NCI-H748 (cell line): ENCODE measurements around the gene DHTKD1.
"Not testable (repeated sequence)": the region's sequence is repeated elsewhere in the genome, so short reads cannot be mapped to it uniquely, and the experiment has no call there.

Source experiments
- DNase-seq: peaks from one replicate; lab custom pipeline; 2025; ENCODE audit not compliant: unreplicated experiment; lab: John Stamatoyannopoulos, UW

DHTKD1 gene

DNA sequence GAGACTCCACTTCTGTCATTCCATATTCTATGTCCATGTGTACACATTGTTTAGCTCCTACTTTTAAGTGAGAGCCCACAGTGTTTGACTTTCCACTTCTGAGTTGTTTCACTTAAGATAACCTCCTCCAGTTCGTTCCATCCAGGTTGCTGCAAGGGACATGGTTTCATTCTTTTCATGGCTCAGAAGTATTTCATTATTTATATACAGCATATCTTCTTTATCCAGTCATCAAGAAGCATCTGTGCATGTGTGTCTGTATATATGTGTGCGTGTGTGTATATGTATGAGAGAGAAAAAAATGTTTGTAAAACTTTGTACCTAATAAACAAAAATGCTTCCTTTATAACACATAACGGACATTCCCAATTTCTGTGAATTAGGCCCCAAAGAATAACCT lies 66.9 kb downstream of the DHTKD1 start:
- DNase-seq: no peak

DNA sequence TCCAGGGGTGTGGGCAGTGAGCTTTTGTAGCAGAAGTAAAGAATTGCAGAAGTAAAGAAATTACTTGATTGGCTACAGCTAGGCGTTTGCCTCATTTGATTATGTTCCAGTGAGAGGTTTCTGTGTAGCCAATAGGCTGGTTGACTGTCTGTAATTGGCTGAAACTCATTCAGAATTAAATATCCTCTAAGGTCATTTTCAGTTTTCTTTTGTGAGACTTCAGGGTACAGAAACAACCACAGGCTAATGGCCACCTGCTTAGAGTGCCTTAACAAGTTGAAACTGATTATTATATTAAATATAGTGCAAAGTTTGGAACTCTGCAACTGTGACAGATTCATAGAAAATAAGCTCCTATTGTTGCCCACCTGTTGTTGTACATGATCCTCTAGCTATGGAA lies 71.3 kb downstream of the DHTKD1 start:
- DNase-seq: no peak

DNA sequence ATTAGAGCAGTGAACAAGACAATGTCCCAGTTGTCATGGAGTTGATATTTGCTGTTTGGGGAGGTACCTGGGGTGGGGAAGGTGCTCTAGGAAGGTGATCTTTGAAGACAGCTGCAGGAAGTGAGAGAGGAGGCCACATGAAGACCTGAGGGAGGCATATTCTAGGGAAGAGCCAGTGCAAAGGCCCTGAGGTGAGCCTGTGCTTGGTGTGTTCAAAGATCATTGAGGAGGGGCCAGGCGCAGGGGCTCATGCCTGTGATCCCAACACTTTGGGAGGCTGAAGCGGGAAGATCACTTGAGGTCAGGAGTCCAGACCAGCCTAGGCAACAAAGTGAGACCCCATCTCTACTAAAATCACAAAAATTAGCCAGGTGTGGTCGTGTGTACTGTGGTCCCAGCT lies 75.8 kb downstream of the DHTKD1 start:
- DNase-seq: no peak

DNA sequence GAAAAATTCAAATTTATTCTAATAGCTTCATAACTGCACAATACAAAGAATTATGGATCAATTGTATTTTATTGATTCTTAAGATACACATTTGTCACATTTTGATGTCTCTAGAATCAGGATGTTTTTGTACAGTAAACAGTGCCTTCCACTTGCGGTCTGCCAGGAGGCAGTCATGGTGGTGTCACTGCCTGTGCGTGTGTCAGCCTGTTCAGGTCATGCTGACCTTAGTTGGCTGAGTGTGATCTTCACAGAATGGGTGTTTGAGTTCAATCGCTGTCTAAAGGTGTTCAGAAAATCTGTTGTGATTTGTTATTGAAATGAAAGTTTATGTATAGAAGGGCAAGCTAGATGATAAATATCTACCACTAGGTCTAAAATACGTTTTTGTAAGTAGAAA lies 81.4 kb downstream of the DHTKD1 start:
- no peak for DNase-seq

DNA sequence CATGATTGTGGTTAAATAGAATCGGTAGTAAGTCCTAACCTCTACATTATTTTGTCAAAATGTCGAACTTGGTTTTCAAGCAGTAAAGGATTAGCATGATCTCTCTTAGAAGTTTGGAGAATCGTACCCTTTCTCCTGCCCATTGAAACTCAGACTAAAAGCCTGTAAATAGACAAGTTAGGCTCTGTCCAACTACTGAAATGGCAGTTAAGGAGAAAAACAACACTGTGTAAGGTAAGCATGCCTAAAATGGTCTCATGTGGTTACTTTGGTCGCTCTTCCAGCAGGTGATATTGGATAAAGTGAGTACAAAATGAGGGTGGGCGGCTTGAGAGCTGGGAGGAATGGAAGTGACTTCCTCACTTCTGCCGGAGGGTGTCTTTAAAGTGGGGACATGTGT lies 85.8 kb downstream of the DHTKD1 start:
- DNase-seq: no peak

DNA sequence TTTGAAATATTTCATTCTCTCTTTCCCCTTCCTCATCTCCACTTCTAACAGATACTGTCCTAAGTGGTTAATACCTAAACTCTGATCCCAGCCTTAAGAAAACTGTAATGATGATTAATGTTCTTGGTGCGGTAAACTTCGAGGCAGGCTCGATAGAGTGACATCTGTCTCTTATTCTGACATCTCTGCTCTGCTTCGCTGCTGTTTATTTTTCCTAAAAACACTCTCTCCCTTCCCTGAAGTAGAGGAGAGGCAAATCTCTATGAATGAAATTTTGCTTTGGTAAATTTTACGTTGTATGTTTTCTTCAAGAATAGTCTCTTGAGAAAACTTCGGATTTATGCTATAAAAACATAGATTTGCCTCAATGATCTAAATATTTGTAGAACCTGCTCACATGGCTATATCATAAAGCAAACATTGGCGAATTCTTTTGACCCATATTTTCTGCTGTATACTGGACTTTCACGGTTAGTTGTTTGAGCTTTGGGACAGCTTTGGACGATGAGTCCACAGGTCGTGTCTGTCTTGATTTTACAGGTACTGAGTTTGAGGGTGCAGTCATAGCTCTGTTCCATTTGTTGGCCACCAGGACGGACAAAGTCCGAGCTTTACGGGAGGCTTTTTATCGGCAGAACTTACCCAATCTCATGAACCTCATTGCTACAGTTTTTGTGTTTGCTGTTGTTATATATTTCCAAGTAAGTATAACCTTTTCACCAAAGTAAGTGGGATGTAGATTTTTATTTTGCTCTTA lies 87.8 kb downstream of the DHTKD1 start:
- no peak for DNase-seq

DNA sequence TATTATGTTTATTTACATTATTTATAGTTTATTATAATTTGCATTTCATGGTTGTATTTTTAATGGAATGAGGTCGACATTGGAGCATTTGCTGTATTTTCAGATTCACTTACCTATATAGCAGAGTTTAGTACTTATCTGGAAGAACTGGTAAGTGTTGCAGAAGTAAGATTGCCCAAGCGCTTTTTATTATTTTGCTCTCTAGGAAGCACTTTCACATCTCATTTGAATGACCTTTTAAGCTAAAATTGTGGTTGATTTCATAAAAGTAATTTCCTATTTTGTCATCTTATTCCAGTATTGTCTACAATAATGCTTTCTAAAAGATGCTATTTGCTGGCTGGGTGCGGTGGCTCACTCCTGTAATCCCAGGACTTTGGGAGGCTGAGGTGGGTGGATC lies 89.4 kb downstream of the DHTKD1 start:
- DNase-seq: no peak

DNA sequence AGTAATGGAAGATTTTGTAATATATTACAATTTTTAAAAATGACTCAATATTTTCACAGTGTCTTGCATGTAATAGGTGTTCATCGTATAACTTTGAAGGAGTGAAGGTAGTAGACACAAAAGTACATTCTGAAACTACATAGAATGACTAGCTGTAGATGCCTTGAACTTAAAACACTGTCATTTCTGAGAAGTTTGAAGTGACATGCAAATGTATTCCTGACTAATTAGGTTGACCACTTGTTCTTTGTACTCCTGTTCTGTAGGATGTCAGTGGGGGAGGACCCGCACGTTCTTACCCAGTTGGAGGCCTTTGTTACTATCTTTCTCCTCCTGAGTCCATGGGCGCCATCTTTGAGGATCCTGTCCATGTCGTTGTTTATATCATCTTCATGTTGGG lies 91.9 kb downstream of the DHTKD1 start:
- no peak for DNase-seq

DNA sequence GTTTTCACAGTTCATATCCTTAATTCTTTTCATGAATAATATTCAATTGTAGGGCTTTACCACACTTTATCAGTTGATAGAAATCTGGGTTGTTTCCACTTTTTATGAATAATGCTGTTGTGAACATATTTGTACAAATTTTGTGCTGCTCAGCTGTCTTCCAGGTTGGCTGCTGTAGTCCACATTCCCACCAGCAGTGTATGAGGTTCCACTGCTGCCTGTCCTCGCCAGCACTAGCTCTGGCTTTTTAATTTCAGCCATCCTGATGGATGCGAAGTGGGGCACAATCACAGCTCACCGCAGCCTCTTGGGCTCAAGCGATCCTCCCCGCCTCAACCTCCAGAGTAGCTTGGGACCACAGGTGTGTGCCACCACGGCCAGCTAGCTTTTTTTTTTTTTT lies 94.2 kb downstream of the DHTKD1 start:
- DNase-seq: no peak

DNA sequence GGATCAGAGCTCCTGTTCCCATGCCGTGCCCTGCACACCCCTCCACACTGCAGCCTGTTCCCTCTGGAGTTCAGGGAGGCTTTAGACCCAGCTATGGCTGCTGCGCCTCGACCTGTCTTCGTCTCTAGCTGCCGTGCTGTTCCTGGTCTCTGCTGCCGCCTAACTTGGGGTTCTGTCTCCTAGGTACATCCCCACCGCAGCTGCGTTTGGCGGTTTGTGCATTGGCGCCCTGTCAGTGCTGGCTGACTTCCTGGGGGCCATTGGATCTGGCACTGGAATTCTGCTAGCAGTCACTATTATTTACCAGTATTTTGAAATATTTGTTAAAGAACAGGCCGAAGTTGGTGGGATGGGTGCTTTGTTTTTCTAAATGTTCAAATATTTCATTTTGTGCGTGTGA lies 95.3 kb downstream of the DHTKD1 start:
- DNase-seq: no peak

DNA sequence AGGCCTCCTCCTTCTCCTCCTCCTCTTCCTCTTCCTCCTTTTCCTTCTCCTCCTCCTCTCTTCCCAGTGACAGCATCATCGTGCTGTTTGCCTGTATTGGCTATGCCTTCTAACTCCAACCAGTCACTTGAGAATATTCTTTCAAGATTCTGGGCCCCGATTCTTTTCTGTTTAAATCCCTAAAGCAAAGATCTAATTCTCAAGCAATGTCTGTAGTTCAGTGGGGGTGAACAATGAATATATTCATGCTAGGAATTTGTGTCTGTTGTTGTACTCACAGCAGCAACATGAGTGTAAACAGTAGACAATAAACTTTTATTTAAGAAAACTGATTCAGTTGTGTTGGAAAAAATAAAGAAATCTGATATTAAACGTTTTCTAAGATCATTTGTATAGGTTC lies 96.3 kb downstream of the DHTKD1 start:
- no peak for DNase-seq

DNA sequence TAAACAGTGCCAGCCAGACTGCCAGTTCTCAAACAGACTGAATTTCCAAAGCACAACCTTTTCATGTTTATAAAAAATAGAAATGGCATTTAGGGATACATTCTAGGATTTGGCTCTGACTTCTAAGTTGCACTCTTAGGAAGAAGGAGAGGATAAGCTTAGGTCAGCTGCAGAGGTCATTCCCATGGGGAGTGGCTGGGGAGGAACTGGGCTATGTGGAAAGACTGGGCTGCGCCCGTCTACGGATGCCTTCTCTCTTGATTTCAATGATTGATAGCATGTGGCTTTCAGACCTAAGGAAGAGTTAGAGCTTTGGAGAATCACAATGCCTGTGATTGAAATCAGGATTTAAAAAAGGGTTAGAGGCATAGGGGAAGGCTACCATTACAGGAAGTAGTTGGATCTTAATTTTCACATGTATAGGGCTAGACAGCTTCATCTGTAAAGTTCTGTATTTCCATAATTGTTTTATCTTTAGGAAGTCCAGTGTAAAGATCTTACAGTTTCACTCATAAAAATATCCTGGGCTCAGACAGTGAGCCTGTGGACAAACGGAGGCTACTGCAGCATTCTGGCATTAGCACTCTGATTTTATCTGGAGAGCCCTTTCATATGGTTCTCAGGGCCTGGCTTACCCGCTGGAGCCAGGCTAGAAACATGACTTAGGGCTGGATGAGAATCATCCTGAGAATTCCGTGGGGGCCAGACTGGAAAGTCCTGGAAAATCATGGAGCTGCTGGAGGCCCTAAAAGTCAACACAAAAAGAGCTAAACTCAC lies 97.4 kb downstream of the DHTKD1 start:
- DNase-seq: no peak

DNA sequence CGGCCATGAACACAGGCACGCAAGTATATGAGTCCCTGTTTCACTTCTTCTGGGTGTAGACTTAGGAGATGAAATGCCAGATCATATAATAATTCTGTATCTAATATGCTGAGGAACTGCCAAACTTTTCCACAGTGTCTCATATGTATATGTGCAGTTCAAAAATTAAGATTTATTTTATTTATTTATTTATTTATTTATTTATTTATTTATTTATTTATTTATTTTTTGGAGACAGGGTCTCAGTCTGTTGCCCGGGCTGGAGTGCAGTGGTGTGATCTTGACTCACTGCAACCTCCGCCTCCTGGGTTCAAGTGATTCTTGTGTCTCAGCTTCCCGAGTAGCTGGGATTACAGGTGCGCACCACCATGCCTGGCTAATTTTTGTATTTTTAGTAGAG lies 102.8 kb downstream of the DHTKD1 start:
- DNase-seq: not testable (repeated sequence)
